K562 (cell line): ENCODE results near the gene SLC16A10. TPM values are rescaled to one million over a fixed set of nuclear protein-coding genes. Genes with fewer than 3 reads are reported as not detected.

Source experiments
- ATAC-seq: fragments of 200-7000 bp; cut with Tn5 transposase; 3 replicates; pipeline ENCODE4 v1.9.1; 2020; ENCODE audit warnings: moderate library complexity
- BruUV-seq: library from RNA; stranded (reverse); fragments of 400-500 nt; replicated peaks from 2 replicates; lab custom pipeline; 2021; lab: Mats Ljungman, UMichigan
- CTCF ChIA-PET: fragments of 300-600 bp; formaldehyde crosslinking; extraction: SDS; loops from one replicate; lab custom pipeline; 2021; ENCODE audit warnings: low intra/inter-chr PET ratio; lab: Yijun Ruan, JAX
- POLR2A ChIA-PET: fragments of 300-600, 350-650 bp; sonication (Branson Sonifier 250); formaldehyde crosslinking; extraction: SDS; loops from one replicate; lab custom pipeline; 2021; ENCODE audit warnings: antibody characterized with exemption, inconsistent platforms; lab: Yijun Ruan, JAX
- DNase-seq, 4 experiments: peaks; one replicate each; pipeline versions ENCODE4 v3.0.0 to v3.0.0-alpha.2; 2011 to 2018; ENCODE audit warnings: low spot score in 3 of 4, mixed read lengths in 3 of 4; ENCODE audit errors: extremely low read depth in 1 of 4
- FAIRE-seq: peaks from 2 replicates; lab custom pipeline; 2011; peaks lifted over from hg19 to GRCh38; lab: Jason Lieb, UNC
- H2AFZ ChIP-seq: 2 replicates; pipeline ENCODE4 v1.6.0; 2011; ENCODE audit warnings: low read depth, low read length, control low read depth, inconsistent platforms
- H3K27ac ChIP-seq: fragments of 200-600 bp; 3 replicates; pipeline ENCODE4 v1.8.0; 2011; ENCODE audit warnings: low read depth, mild to moderate bottlenecking, control low read depth, inconsistent platforms, low read length, moderate library complexity, mixed read lengths; ENCODE audit errors: extremely low read depth
- H3K27me3 ChIP-seq, 2 experiments: fragments of 300-600 bp in 1 of 2; 2 replicates in 1 of 2; 3 replicates in 1 of 2; pipeline versions ENCODE4 v1.6.0 to v1.8.0; 2011; ENCODE audit warnings: inconsistent platforms in 2 of 2, low read length in 2 of 2, mild to moderate bottlenecking in 1 of 2, mixed read lengths in 1 of 2, moderate library complexity in 1 of 2; ENCODE audit not compliant: control insufficient read depth in 2 of 2, insufficient read depth in 2 of 2
- H3K36me3 ChIP-seq: fragments of 300-600 bp; 3 replicates; pipeline ENCODE4 v1.8.0; 2011; ENCODE audit warnings: mild to moderate bottlenecking, low read length, inconsistent platforms; ENCODE audit not compliant: control insufficient read depth, insufficient read depth
- H3K4me1 ChIP-seq, 2 experiments: fragments of 200-600 bp in 1 of 2; replicated peaks in 1 of 2; 2 replicates in 1 of 2; 3 replicates in 1 of 2; pipeline versions ENCODE4 v1.5.1 to v1.8.0; 2011; ENCODE audit warnings: inconsistent platforms in 2 of 2, low read length in 2 of 2, mild to moderate bottlenecking in 1 of 2, mixed read lengths in 1 of 2, moderate library complexity in 1 of 2; ENCODE audit not compliant: control insufficient read depth in 2 of 2, insufficient read depth in 2 of 2
- H3K4me2 ChIP-seq: 2 replicates; pipeline ENCODE4 v1.6.1; 2011; ENCODE audit warnings: low read length, control low read depth, inconsistent platforms, mixed read lengths; ENCODE audit not compliant: insufficient read depth
- H3K4me3 ChIP-seq: fragments of 200-600 bp; sonication (generic), shearing (Covaris generic); 2 replicates; pipeline ENCODE4 v1.5.1; 2016; ENCODE audit warnings: control low read depth, inconsistent platforms
- H3K79me2 ChIP-seq: fragments of 200-600 bp; 3 replicates; pipeline ENCODE4 v1.8.0; 2011; ENCODE audit warnings: low read length, inconsistent platforms; ENCODE audit not compliant: control insufficient read depth, insufficient read depth
- H3K9ac ChIP-seq, 2 experiments: 2 replicates each; pipeline versions ENCODE4 v1.6.0 to v1.6.1; 2011; ENCODE audit warnings: low read depth in 2 of 2, low read length in 2 of 2, control low read depth in 1 of 2, inconsistent platforms in 1 of 2, mild to moderate bottlenecking in 1 of 2, mixed read lengths in 1 of 2; ENCODE audit not compliant: insufficient read depth in 1 of 2
- H3K9me1 ChIP-seq: one replicate; pipeline ENCODE4 v1.6.0; 2011; ENCODE audit warnings: inconsistent platforms, mild to moderate bottlenecking, low read length, moderate library complexity; ENCODE audit not compliant: control insufficient read depth, insufficient read depth
- H3K9me3 ChIP-seq: replicated peaks from 2 replicates; pipeline ENCODE4 v1.5.1; 2011; ENCODE audit warnings: low read depth, low read length, inconsistent platforms; ENCODE audit not compliant: control insufficient read depth, insufficient read depth
- H4K20me1 ChIP-seq: replicated peaks from 2 replicates; pipeline ENCODE4 v1.6.1; 2011; ENCODE audit warnings: low read length, inconsistent platforms, mixed read lengths; ENCODE audit not compliant: control insufficient read depth, insufficient read depth
- HLTF ChIP-seq: fragments of 450-650 bp; IDR thresholded peaks from 2 replicates; pipeline ENCODE4 v1.6.1; 2016
- MIER1 ChIP-seq: fragments of 450-650 bp; IDR thresholded peaks from 2 replicates; pipeline ENCODE4 v1.6.1; 2016; ENCODE audit warnings: antibody characterized with exemption, mild to moderate bottlenecking, low read depth
- NUFIP1 ChIP-seq: fragments of 450-650 bp; IDR thresholded peaks from 2 replicates; pipeline ENCODE4 v1.6.1; 2018; ENCODE audit not compliant: partially characterized antibody
- RHOXF2B ChIP-seq: fragments of 250-450 bp; sonication (Bioruptor Pico); conservative IDR thresholded peaks from 2 replicates; pipeline ENCODE4 v1.5.1; 2021
- TCF7L2 ChIP-seq: fragments of 150-350 bp; IDR thresholded peaks from 2 replicates; pipeline ENCODE4 v1.6.1; 2016; ENCODE audit warnings: low read depth, mild to moderate bottlenecking, low read length, moderate library complexity
- TOE1 ChIP-seq, 2 experiments: fragments of 450-650 bp in 1 of 2; sonication (generic) in 1 of 2; formaldehyde crosslinking in 1 of 2; IDR thresholded peaks; 2 replicates each; pipeline versions ENCODE4 v1.7.1 to v1.8.0; 2016 to 2022; ENCODE audit warnings: borderline replicate concordance in 2 of 2, mild to moderate bottlenecking in 2 of 2, antibody characterized with exemption in 1 of 2, inconsistent platforms in 1 of 2, low read depth in 1 of 2, missing genetic modification reagents in 1 of 2, moderate library complexity in 1 of 2
- ZFX ChIP-seq: sonication (generic); formaldehyde crosslinking; IDR thresholded peaks from 2 replicates; pipeline ENCODE4 v1.8.0; 2022; ENCODE audit warnings: mild to moderate bottlenecking, missing genetic modification reagents, moderate library complexity
- ZNF354B ChIP-seq: fragments of 250-450 bp; sonication (Bioruptor Pico); IDR thresholded peaks from 2 replicates; pipeline ENCODE4 v1.4.0; 2020
- WGBS: fragments of 100-300 bp; shearing (Covaris generic); methylation state at CpG from one replicate; pipeline ENCODE4 v1.1.6; 2016; ENCODE audit warnings: low coverage, mixed read lengths; ENCODE audit not compliant: insufficient coverage; ENCODE audit errors: missing lambda C conversion rate; 5-methylcytosine and 5-hydroxymethylcytosine counted together
- in situ Hi-C: fragments of 300-500 bp; cut with MboI; formaldehyde crosslinking; loops from 4 replicates; pipeline ENCODE4 v1.15.0; 2018; ENCODE audit warnings: inconsistent platforms, mixed read lengths
- intact Hi-C: fragments of 100-400 bp; cut with micrococcal nuclease; formaldehyde crosslinking; loops from 2 replicates; pipeline ENCODE4 v1.14.2; 2022
- polyA plus RNA-seq, 8 experiments: library from polyadenylated mRNA; depleted of rRNA in 4 of 8; stranded (reverse) in 5 of 8; unstranded in 3 of 8; fragments of >200 nt; fragmentation: Nextera tagmentation in 2 of 8; fragmentation: Illumina TruSeq in 1 of 8; extraction: Ambion mirVana in 2 of 8; extraction: Trizol in 1 of 8; gene quantifications; 2 replicates each; pipeline versions ENCODE4 v1.2.1 to v1.2.3, GENCODE V29; 2011 to 2014; ENCODE audit warnings: inconsistent platforms in 1 of 8, missing spikeins in 1 of 8
- total RNA-seq, 7 experiments: library from RNA; depleted of rRNA in 6 of 7; stranded (reverse); fragments of >200 nt in 6 of 7; fragmentation: Illumina TruSeq in 2 of 7; extraction: Trizol in 2 of 7; gene quantifications; 2 replicates each; pipeline versions ENCODE4 v1.2.1 to v1.2.3, GENCODE V29; 2011 to 2021; ENCODE audit warnings: low replicate concordance in 1 of 7
- TF ChIP-seq, protein P1 (sequence below): fragments of 250-450 bp; sonication (Bioruptor Pico); IDR thresholded peaks from 2 replicates; pipeline ENCODE4 v1.5.0; 2021

SLC16A10 gene
- total and polyA plus RNA-seq, 9 of the 15 experiments (the other 6 are each of a cell fraction or from before 2014, with no cell fraction given) = 0.02 to 0.54 (median 0.24) TPM; not detected in 4

DNA sequence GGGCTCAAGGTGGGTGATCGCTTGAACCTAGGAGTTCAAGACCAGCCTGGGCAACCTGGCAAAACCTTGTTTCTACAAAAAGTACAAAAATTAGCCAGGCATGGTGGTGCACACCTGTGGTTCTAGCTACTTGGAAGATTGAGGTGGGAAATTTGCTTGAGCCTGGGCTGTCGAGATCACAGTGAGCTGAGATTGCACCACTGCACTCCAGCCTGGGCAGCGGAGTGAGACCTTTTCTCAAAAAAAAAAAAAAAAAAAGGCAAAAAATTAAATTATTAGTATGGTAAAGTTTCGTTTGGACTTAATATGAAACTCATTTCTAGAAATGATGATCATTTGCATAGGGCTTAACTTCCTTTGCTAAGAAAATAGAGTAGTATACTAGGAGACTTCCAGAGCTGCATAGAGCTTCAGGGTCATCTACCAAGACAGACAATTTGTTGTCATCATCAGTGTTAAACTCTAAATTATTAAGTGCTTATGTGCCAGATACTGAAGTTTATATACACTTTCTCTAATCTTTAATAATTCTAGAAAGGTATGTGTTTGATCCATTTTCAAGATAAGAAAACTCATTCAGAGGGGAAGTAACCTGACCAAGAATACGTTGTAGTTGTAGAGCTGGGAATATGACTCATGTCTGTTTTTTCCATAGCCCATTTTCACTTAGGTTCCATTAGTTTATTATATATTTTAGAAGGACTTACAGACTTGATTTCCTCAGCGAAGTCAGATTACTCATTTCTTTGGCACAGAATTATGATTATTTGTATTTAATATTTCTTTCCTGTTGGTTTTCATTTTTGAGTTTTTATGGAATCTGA is 84.5 kb downstream of the SLC16A10 start:
- WGBS = 0% methylated on average over 6 of the region's 6 CpGs
- BruUV-seq = no TSS peak
- in situ Hi-C loops = no loop called here
- H3K36me3 ChIP-seq = no peaks in the 10 kb centered on the region
- H3K27ac ChIP-seq = no peak overlapping the region
- DNase-seq (no peak), FAIRE-seq (no peak), ATAC-seq (no peak)
- H3K4me3 ChIP-seq = no peak overlapping the region
- H3K4me2 ChIP-seq = no peak overlapping the region
- intact Hi-C loops = no loop called here
- H2AFZ ChIP-seq = no peak overlapping the region
- no peaks in the 10 kb centered on the region for H3K9me3 ChIP-seq
- TF ChIP-seq NUFIP1 (no peak), RHOXF2B (CRISPR knock-in tag) (no peak), HLTF (no peak), MIER1 (no peak), TOE1 (IDR thresholded peaks at IDR 0.05; ENCODE audit: borderline replicate concordance) (no peak), TOE1 (CRISPR knock-in tag; IDR thresholded peaks at IDR 0.05; ENCODE audit: borderline replicate concordance, low read depth) (no peak), TCF7L2 (no peak), ZFX (no peak), ZNF354B (CRISPR knock-in tag) (no peak)
- TF ChIP-seq, protein P1, sequence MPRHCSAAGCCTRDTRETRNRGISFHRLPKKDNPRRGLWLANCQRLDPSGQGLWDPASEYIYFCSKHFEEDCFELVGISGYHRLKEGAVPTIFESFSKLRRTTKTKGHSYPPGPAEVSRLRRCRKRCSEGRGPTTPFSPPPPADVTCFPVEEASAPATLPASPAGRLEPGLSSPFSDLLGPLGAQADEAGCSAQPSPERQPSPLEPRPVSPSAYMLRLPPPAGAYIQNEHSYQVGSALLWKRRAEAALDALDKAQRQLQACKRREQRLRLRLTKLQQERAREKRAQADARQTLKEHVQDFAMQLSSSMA (CRISPR knock-in tag) = no peak
- H4K20me1 ChIP-seq = no peaks in the 10 kb centered on the region
- H3K4me1 ChIP-seq = no peaks in the 10 kb centered on the region
- POLR2A ChIA-PET = interaction anchor here (1.4 kb wide), 1 partner anchor 26 kb away, joined by 3 read pairs; no protein-coding TSS in a partner anchor
- H3K9ac ChIP-seq = no peak overlapping the region
- H3K9me1 ChIP-seq = no peaks in the 10 kb centered on the region
- H3K79me2 ChIP-seq = no peaks in the 10 kb centered on the region
- peaks cover 4 to 6% of the 10 kb centered on the region in 2 experiments; a peak in 4 of 5 replicates for H3K27me3 ChIP-seq
- CTCF ChIA-PET = no interaction called here
